ENCODE results near the gene MYH1. TPM values are rescaled to one million over a fixed set of nuclear protein-coding genes. Genes with fewer than 3 reads are reported as not detected.

Gene MYH1
- total and polyA plus RNA-seq, 2 experiments from 2014 or later: not detected

- H3K4me3 ChIP-seq: no peak overlapping the region
- H3K4me1 ChIP-seq (ENCODE audit: insufficient read depth): no peaks in the 10 kb centered on the region
- no peak overlapping the region for H3K4me2 ChIP-seq
- H3K27me3 ChIP-seq: peaks cover 14% of the 10 kb centered on the region
- H3K36me3 ChIP-seq (replicated peaks; ENCODE audit: insufficient read depth, low read depth): no peaks in the 10 kb centered on the region
- H2AFZ ChIP-seq: no peak overlapping the region
- TF ChIP-seq EZH2 (IDR thresholded peaks at IDR 0.05; ENCODE audit: borderline replicate concordance) (no peak), EZH2phosphoT487 (IDR thresholded peaks at IDR 0.05; ENCODE audit: low read depth, severe bottlenecking, unreplicated experiment) (no peak), CTCF (IDR thresholded peaks at IDR 0.05; ENCODE audit: poor library complexity) (no peak)
- 86% methylated on average over 1 of the region's 1 CpG for whole genome bisulfite sequencing (ENCODE audit: low lambda C conversion rate, missing lambda C conversion rate)
- DNase-seq (ENCODE audit: low spot score): no peak
- H3K9me2 ChIP-seq (replicated peaks; ENCODE audit: insufficient read depth): no peaks in the 10 kb centered on the region
- no peaks in the 10 kb centered on the region for H3K79me2 ChIP-seq
- H3K9me3 ChIP-seq (ENCODE audit: low read depth): peaks cover 4% of the 10 kb centered on the region
- no peaks in the 10 kb centered on the region for H4K20me1 ChIP-seq (ENCODE audit: insufficient read depth, poor library complexity, severe bottlenecking)
- no peak overlapping the region for H3K27ac ChIP-seq
Measured at GRCh38 chr17:10482252-10482651, 36.1 kb downstream of the MYH1 start.

- Histone ChIP-seq H3K79me2 (no peaks in the 10 kb centered on the region), H3K27ac (no peak overlapping the region), H3K9me3 (ENCODE audit: low read depth) (no peaks in the 10 kb centered on the region), H3K4me1 (ENCODE audit: insufficient read depth) (no peaks in the 10 kb centered on the region), H3K9me2 (replicated peaks; ENCODE audit: insufficient read depth) (no peaks in the 10 kb centered on the region), H3K27me3 (peaks cover 43% of the 10 kb centered on the region), H4K20me1 (ENCODE audit: insufficient read depth, poor library complexity, severe bottlenecking) (no peaks in the 10 kb centered on the region), H3K4me2 (no peak overlapping the region), H3K4me3 (no peak overlapping the region), H2AFZ (no peak overlapping the region), H3K36me3 (replicated peaks; ENCODE audit: insufficient read depth, low read depth) (no peaks in the 10 kb centered on the region)
- DNase-seq (ENCODE audit: low spot score): no peak
- 9% methylated on average over 1 of the region's 1 CpG for WGBS (ENCODE audit: low lambda C conversion rate, missing lambda C conversion rate)
- TF ChIP-seq EZH2phosphoT487 (IDR thresholded peaks at IDR 0.05; ENCODE audit: low read depth, severe bottlenecking, unreplicated experiment) (peak; percentile 94), CTCF (IDR thresholded peaks at IDR 0.05; ENCODE audit: poor library complexity) (no peak), EZH2 (IDR thresholded peaks at IDR 0.05; ENCODE audit: borderline replicate concordance) (no peak)
Measured at GRCh38 chr17:10477701-10478100, 40.6 kb downstream of the MYH1 start.

GRCh38 chr17:10474536-10474935 lies 43.8 kb downstream of the MYH1 start:
- Histone ChIP-seq H3K36me3 (replicated peaks; ENCODE audit: insufficient read depth, low read depth) (no peaks in the 10 kb centered on the region), H3K27ac (no peak overlapping the region), H3K4me2 (no peak overlapping the region), H3K4me3 (no peak overlapping the region), H3K27me3 (peaks cover 45% of the 10 kb centered on the region), H3K79me2 (no peaks in the 10 kb centered on the region), H4K20me1 (ENCODE audit: insufficient read depth, poor library complexity, severe bottlenecking) (no peaks in the 10 kb centered on the region), H3K9me2 (replicated peaks; ENCODE audit: insufficient read depth) (no peaks in the 10 kb centered on the region), H2AFZ (no peak overlapping the region), H3K9me3 (ENCODE audit: low read depth) (no peaks in the 10 kb centered on the region), H3K4me1 (ENCODE audit: insufficient read depth) (no peaks in the 10 kb centered on the region)
- WGBS (ENCODE audit: low lambda C conversion rate, missing lambda C conversion rate): 87% methylated on average over 4 of the region's 4 CpGs
- DNase-seq (ENCODE audit: low spot score): no peak
- no peak for TF ChIP-seq EZH2 (IDR thresholded peaks at IDR 0.05; ENCODE audit: borderline replicate concordance)
- TF ChIP-seq EZH2phosphoT487 (IDR thresholded peaks at IDR 0.05; ENCODE audit: low read depth, severe bottlenecking, unreplicated experiment): no peak
- no peak for TF ChIP-seq CTCF (IDR thresholded peaks at IDR 0.05; ENCODE audit: poor library complexity)

- H3K9me2 ChIP-seq (replicated peaks; ENCODE audit: insufficient read depth): no peaks in the 10 kb centered on the region
- H3K27me3 ChIP-seq: peaks cover 57% of the 10 kb centered on the region
- H3K4me1 ChIP-seq (ENCODE audit: insufficient read depth): no peaks in the 10 kb centered on the region
- no peak for TF ChIP-seq EZH2phosphoT487 (IDR thresholded peaks at IDR 0.05; ENCODE audit: low read depth, severe bottlenecking, unreplicated experiment)
- TF ChIP-seq CTCF (IDR thresholded peaks at IDR 0.05; ENCODE audit: poor library complexity): no peak
- TF ChIP-seq EZH2 (IDR thresholded peaks at IDR 0.05; ENCODE audit: borderline replicate concordance): no peak
- H3K9me3 ChIP-seq (ENCODE audit: low read depth): no peaks in the 10 kb centered on the region
- no peaks in the 10 kb centered on the region for H3K79me2 ChIP-seq
- WGBS (ENCODE audit: low lambda C conversion rate, missing lambda C conversion rate): 82% methylated on average over 1 of the region's 1 CpG
- H3K27ac ChIP-seq: no peak overlapping the region
- H3K4me3 ChIP-seq: no peak overlapping the region
- DNase-seq (ENCODE audit: low spot score): peak; percentile 13
- H4K20me1 ChIP-seq (ENCODE audit: insufficient read depth, poor library complexity, severe bottlenecking): no peaks in the 10 kb centered on the region
- no peaks in the 10 kb centered on the region for H3K36me3 ChIP-seq (replicated peaks; ENCODE audit: insufficient read depth, low read depth)
- no peak overlapping the region for H2AFZ ChIP-seq
- no peak overlapping the region for H3K4me2 ChIP-seq
Measured at GRCh38 chr17:10471858-10472257, 46.5 kb downstream of the MYH1 start.
